Cardiac muscle cell (in vitro differentiated cells and primary cell): Measurements from ENCODE around the gene FUCA1. TPM values are rescaled to one million over a fixed set of nuclear protein-coding genes. Genes with fewer than 3 reads are reported as not detected.
"Not testable (repeated sequence)": the region's sequence is repeated elsewhere in the genome, so short reads cannot be mapped to it uniquely, and the experiment has no call there.

Experiments
- DNase-seq, 2 donors: peaks; one replicate each; pipeline versions ENCODE4 v3.0.0 to v3.0.0-alpha.2; 2010 to 2017; ENCODE audit warnings: low read depth in 1 of 2, low spot score in 1 of 2
- H3K27ac ChIP-seq: fragments of 200-600 bp; sonication (generic); 2 replicates; pipeline ENCODE4 v1.5.1; 2016
- H3K27me3 ChIP-seq: fragments of 200-600 bp; sonication (generic); 2 replicates; pipeline ENCODE4 v1.6.0; 2016; ENCODE audit warnings: control low read depth
- H3K36me3 ChIP-seq: fragments of 200-600 bp; sonication (generic); 2 replicates; pipeline ENCODE4 v1.5.1; 2016; ENCODE audit warnings: control low read depth
- H3K4me1 ChIP-seq: fragments of 200-600 bp; sonication (generic); 2 replicates; pipeline ENCODE4 v1.8.1; 2017; ENCODE audit warnings: low read depth, mild to moderate bottlenecking, mixed run types
- H3K4me3 ChIP-seq: fragments of 200-600 bp; sonication (generic); 2 replicates; pipeline ENCODE4 v1.5.1; 2016; ENCODE audit warnings: mild to moderate bottlenecking
- H3K9me3 ChIP-seq: fragments of 200-600 bp; sonication (generic); 2 replicates; pipeline ENCODE4 v1.5.1; 2017; ENCODE audit warnings: low read depth, mild to moderate bottlenecking, control low read depth
- polyA plus RNA-seq: library from polyadenylated mRNA; unstranded; fragments of >200 nt; fragmentation: Nextera tagmentation; extraction: Ambion mirVana; gene quantifications from 2 replicates; pipeline ENCODE4 v1.2.1, GENCODE V29; 2016
- total RNA-seq: library from RNA; depleted of rRNA; stranded (reverse); fragments of >200 nt; gene quantifications from 2 replicates; pipeline ENCODE4 v1.2.3, GENCODE V29; 2016
- TF ChIP-seq, protein P1 (sequence below): IDR thresholded peaks from 2 replicates; pipeline ENCODE4 v1.5.1; 2012; ENCODE audit warnings: low read depth, mild to moderate bottlenecking, low read length

FUCA1 gene
- total and polyA plus RNA-seq, 2 experiments from 2014 or later: 25.0 to 36.6 TPM

DNA sequence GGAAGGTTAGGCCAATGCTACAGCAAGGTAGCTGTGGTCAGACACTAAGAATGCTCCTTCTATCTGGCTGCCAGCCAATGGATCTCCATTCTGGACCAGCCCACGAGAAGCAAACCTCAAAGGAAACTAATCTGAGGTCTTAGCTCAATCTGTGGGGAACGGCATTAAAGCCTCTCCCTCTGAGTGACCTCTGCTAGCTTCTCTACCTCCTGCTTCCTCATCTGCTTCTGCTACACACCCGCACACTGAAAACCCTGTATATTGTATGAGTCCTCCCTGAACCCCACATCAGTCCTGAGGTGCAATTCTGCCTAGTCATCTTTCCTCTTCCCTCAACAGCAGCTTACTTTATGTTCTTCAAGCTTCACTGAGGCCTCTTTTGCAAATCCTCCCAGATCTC, 60.6 kb downstream of the FUCA1 start:
- DNase-seq: no peak
- no peak overlapping the region for H3K4me3 ChIP-seq
- H3K36me3 ChIP-seq: peaks cover 3% of the 10 kb centered on the region
- no peaks in the 10 kb centered on the region for H3K9me3 ChIP-seq
- H3K27ac ChIP-seq: no peak overlapping the region
- no peaks in the 10 kb centered on the region for H3K27me3 ChIP-seq
- no peaks in the 10 kb centered on the region for H3K4me1 ChIP-seq
- TF ChIP-seq, protein P1, sequence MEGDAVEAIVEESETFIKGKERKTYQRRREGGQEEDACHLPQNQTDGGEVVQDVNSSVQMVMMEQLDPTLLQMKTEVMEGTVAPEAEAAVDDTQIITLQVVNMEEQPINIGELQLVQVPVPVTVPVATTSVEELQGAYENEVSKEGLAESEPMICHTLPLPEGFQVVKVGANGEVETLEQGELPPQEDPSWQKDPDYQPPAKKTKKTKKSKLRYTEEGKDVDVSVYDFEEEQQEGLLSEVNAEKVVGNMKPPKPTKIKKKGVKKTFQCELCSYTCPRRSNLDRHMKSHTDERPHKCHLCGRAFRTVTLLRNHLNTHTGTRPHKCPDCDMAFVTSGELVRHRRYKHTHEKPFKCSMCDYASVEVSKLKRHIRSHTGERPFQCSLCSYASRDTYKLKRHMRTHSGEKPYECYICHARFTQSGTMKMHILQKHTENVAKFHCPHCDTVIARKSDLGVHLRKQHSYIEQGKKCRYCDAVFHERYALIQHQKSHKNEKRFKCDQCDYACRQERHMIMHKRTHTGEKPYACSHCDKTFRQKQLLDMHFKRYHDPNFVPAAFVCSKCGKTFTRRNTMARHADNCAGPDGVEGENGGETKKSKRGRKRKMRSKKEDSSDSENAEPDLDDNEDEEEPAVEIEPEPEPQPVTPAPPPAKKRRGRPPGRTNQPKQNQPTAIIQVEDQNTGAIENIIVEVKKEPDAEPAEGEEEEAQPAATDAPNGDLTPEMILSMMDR: no peak

DNA sequence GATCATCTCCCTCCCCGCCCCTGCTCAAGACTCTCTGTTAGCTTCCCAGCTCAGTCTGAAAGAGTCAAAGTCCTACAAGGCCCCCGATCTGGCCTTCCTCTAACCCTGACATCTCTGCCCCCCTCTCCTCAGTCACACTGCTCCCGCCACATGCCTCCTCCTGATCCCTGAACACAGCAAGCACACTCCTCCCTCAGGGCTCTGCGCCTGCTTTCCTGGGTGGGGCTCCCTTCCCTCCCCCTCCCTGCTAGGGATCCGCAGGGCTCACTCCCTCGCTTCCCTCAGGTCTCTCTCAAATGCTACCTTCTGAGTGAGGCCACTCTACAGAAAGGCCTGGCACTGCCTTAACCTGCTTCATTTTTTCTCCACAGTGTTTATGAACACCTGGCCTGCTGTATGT, 61.8 kb downstream of the FUCA1 start:
- H3K4me1 ChIP-seq: no peaks in the 10 kb centered on the region
- H3K27ac ChIP-seq: no peak overlapping the region
- no peak overlapping the region for H3K4me3 ChIP-seq
- TF ChIP-seq, protein P1: no peak
- no peaks in the 10 kb centered on the region for H3K9me3 ChIP-seq
- no peaks in the 10 kb centered on the region for H3K27me3 ChIP-seq
- no peak for DNase-seq
- H3K36me3 ChIP-seq: peaks cover 3% of the 10 kb centered on the region

DNA sequence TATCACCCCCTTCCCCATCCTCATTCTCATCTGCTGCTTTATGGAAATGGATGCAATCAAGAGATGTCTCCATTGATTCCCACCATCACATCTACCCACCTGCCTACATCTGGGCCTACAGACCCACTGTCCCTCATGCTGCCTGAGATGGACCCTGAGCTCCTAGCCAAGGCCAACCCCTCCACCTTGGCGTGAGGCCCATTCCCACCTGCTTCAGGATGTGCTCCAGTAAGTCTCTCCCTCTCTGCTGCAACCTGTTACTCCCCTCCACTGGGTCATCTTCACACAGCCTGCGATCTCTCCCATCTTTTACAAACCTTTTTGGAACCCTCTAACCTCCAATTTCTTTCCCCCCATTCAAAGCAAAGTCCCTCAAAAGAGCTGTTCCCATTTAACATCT, 63.1 kb downstream of the FUCA1 start:
- no peaks in the 10 kb centered on the region for H3K9me3 ChIP-seq
- H3K27me3 ChIP-seq: no peaks in the 10 kb centered on the region
- H3K4me1 ChIP-seq: no peaks in the 10 kb centered on the region
- no peak overlapping the region for H3K4me3 ChIP-seq
- peaks cover 3% of the 10 kb centered on the region for H3K36me3 ChIP-seq
- H3K27ac ChIP-seq: no peak overlapping the region
- TF ChIP-seq, protein P1: no peak
- no peak for DNase-seq

DNA sequence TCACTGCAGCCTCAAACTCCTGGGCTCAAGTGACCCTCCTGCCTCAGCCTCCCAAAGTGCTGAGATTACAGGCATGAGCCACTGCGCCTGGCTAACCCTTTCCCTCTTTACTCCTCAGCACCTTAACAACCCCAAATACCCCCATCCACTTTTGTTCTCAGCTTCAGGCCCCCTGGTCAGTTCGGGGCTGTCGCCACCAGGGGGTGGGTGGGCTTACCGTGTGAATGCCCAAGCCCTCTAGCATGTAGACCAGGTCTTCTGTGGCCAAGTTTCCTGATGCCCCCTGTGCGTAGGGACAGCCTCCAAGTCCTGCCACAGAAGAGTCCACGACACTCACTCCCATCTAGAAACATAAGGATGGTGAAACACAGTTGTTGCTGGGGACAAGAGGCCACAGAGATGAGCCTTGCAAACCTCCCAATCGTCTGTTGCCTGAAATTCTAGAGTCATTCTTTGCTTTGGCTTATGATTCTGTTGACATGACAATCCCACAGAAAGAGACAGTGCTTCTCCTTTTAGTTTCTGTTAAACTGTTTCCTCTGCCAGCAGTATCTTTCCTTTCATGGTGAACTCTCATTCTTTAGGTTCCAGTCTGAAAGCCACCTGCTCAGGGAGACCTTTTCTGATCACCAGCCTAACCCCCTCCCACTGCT, 63.8 kb downstream of the FUCA1 start:
- H3K4me1 ChIP-seq: peaks cover 4% of the 10 kb centered on the region
- TF ChIP-seq, protein P1: peak; percentile 14
- H3K9me3 ChIP-seq: no peaks in the 10 kb centered on the region
- no peak for DNase-seq
- H3K27ac ChIP-seq: no peak overlapping the region
- no peaks in the 10 kb centered on the region for H3K27me3 ChIP-seq
- H3K4me3 ChIP-seq: no peak overlapping the region
- peaks cover 3% of the 10 kb centered on the region for H3K36me3 ChIP-seq

DNA sequence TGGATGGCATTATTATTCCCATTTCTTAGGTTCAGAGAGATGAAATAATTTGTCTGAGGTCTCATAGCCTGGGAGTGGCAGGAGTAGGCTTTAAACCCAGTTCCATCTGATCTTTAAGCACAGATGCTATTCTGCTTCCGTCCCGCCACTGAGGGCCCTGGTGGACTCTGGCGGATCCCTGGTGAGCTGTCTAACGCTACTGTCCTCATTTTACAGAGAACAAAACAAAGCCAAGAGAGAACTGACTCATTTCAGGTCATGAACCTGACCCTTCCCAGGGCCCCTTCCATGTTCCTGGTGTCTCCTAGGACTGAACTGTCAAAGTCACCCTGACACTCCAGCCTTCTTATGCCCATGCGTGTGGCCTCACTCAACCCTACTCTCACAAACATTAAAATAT, 64.4 kb downstream of the FUCA1 start:
- TF ChIP-seq, protein P1: no peak
- Histone ChIP-seq H3K9me3 (no peaks in the 10 kb centered on the region), H3K4me1 (peaks cover 4% of the 10 kb centered on the region), H3K36me3 (peaks cover 3% of the 10 kb centered on the region), H3K27ac (no peak overlapping the region), H3K27me3 (no peaks in the 10 kb centered on the region), H3K4me3 (no peak overlapping the region)
- no peak for DNase-seq

DNA sequence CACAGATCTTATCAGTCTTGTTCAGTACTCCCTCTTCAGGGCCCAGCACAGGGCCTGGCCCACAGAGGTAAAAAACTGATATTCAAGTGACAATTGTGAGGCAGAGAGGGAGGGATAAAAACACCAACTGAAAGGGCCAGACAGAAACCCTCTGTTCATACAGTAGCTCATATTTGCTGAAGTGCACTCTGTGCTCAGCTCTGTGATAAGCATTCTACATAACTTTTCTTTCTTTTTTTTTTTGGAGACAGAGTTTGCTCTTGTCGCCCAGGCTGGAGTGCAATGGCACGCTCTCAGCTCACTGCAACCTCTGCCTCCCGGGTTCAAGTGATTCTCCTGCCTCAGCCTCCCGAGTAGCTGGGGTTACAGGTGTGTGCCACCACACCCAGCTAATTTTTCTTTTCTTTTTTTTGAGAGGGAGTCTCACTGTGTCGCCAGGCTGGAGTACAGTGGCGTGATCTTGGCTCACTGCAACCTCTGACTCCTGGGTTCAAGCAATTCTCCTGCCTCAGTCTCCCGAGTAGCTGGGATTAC, 65.2 kb downstream of the FUCA1 start:
- not testable (repeated sequence) for H3K4me3 ChIP-seq, H3K27me3 ChIP-seq, H3K27ac ChIP-seq, H3K9me3 ChIP-seq, DNase-seq, H3K36me3 ChIP-seq, H3K4me1 ChIP-seq
